Measurements from ENCODE around the gene CMKLR1.

GRCh38 chr12:108247130-108247529 lies 92.0 kb downstream of the CMKLR1 start:
- TF ChIP-seq RAD21 (IDR thresholded peaks at IDR 0.05; ENCODE audit: low read length) (no peak), POLR2AphosphoS5 (IDR thresholded peaks at IDR 0.05; ENCODE audit: low read depth, low read length) (no peak), GATA2 (CRISPR knock-in tag; IDR thresholded peaks at IDR 0.05) (no peak), EP300 (IDR thresholded peaks at IDR 0.05; ENCODE audit: borderline replicate concordance in 1 of 2, low read depth in 1 of 2, low read length in 1 of 2) (no peak), TCF12 (IDR thresholded peaks at IDR 0.05) (no peak), MXI1 (IDR thresholded peaks at IDR 0.05; ENCODE audit: low read depth, low read length) (no peak), USF1 (IDR thresholded peaks at IDR 0.05; ENCODE audit: borderline replicate concordance, low read depth) (no peak), JUND (IDR thresholded peaks at IDR 0.05) (no peak), FOSL2 (IDR thresholded peaks at IDR 0.05; ENCODE audit: borderline replicate concordance, low read depth) (no peak), TAF1 (IDR thresholded peaks at IDR 0.05; ENCODE audit: borderline replicate concordance, low read depth, low read length) (no peak), EZH2phosphoT487 (IDR thresholded peaks at IDR 0.05; ENCODE audit: borderline replicate concordance, low read depth) (no peak)
- TF ChIP-seq, protein P1, sequence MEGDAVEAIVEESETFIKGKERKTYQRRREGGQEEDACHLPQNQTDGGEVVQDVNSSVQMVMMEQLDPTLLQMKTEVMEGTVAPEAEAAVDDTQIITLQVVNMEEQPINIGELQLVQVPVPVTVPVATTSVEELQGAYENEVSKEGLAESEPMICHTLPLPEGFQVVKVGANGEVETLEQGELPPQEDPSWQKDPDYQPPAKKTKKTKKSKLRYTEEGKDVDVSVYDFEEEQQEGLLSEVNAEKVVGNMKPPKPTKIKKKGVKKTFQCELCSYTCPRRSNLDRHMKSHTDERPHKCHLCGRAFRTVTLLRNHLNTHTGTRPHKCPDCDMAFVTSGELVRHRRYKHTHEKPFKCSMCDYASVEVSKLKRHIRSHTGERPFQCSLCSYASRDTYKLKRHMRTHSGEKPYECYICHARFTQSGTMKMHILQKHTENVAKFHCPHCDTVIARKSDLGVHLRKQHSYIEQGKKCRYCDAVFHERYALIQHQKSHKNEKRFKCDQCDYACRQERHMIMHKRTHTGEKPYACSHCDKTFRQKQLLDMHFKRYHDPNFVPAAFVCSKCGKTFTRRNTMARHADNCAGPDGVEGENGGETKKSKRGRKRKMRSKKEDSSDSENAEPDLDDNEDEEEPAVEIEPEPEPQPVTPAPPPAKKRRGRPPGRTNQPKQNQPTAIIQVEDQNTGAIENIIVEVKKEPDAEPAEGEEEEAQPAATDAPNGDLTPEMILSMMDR (IDR thresholded peaks at IDR 0.05): no peak
- TF ChIP-seq, protein P2, sequence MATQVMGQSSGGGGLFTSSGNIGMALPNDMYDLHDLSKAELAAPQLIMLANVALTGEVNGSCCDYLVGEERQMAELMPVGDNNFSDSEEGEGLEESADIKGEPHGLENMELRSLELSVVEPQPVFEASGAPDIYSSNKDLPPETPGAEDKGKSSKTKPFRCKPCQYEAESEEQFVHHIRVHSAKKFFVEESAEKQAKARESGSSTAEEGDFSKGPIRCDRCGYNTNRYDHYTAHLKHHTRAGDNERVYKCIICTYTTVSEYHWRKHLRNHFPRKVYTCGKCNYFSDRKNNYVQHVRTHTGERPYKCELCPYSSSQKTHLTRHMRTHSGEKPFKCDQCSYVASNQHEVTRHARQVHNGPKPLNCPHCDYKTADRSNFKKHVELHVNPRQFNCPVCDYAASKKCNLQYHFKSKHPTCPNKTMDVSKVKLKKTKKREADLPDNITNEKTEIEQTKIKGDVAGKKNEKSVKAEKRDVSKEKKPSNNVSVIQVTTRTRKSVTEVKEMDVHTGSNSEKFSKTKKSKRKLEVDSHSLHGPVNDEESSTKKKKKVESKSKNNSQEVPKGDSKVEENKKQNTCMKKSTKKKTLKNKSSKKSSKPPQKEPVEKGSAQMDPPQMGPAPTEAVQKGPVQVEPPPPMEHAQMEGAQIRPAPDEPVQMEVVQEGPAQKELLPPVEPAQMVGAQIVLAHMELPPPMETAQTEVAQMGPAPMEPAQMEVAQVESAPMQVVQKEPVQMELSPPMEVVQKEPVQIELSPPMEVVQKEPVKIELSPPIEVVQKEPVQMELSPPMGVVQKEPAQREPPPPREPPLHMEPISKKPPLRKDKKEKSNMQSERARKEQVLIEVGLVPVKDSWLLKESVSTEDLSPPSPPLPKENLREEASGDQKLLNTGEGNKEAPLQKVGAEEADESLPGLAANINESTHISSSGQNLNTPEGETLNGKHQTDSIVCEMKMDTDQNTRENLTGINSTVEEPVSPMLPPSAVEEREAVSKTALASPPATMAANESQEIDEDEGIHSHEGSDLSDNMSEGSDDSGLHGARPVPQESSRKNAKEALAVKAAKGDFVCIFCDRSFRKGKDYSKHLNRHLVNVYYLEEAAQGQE (IDR thresholded peaks at IDR 0.05; ENCODE audit: low read depth, low read length): no peak
- TF ChIP-seq, protein P3, sequence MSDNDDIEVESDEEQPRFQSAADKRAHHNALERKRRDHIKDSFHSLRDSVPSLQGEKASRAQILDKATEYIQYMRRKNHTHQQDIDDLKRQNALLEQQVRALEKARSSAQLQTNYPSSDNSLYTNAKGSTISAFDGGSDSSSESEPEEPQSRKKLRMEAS (IDR thresholded peaks at IDR 0.05; ENCODE audit: low read depth): no peak

Measured in SK-N-SH (cell line).